Measurements from ENCODE around the gene CCDC34.

GRCh38 chr11:27296497-27296896 is 66.5 kb downstream of the CCDC34 start:
- TF ChIP-seq POLR2AphosphoS5 (IDR thresholded peaks at IDR 0.05) (no peak), CTCF (IDR thresholded peaks at IDR 0.05) (peak; percentile 49 to 72 (median 62)), POLR2A (IDR thresholded peaks at IDR 0.05) (no peak)
